GM18873 (cell line): ENCODE measurements around the gene MRPL19.
A peak's percentile ranks its signal among the peaks of the same experiment; 100 is the strongest.

Source experiments
- ATAC-seq: cut with Tn5 transposase; IDR thresholded peaks from one replicate; pipeline ENCODE4 v1.9.1; 2021; ENCODE audit warnings: mild to moderate bottlenecking, moderate library complexity, moderate number of reproducible peaks; ENCODE audit not compliant: unreplicated experiment, low FRiP score

The MRPL19 gene

DNA sequence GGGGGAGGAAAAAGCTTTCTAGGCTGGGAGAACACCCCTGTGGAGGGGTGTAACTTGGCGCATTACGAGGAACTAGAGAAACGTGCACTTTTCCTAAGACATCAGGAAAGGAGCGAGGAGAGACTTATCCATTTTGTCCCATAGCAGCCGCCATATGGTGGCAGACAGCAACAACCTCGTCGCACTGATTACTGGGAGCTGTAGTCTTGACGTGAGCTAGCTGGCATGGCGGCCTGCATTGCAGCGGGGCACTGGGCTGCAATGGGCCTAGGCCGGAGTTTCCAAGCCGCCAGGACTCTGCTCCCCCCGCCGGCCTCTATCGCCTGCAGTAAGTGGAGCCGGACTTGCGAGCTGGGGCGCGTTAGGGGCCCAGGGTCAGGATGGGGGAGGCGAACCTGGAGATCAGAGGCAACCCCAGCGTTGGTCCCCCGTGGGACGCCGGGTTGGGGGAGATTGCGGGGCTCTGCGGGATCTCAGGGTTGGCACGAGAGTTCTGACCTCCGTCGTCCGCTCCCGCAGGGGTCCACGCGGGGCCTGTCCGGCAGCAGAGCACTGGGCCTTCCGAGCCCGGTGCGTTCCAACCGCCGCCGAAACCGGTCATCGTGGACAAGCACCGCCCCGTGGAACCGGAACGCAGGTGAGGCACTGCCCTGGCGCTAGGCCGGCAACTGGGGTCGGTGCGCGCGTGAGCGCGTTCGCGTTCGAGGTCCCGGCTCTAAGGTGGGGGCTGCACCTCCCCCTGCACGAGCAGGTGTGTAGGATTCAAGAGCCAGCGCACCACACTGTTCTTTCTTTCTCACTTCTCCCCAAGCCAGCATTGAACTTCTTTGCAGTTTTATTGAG lies at the start of gene MRPL19:
MRPL19 (plus strand) TSS at position 201 of the 843 bp plus-strand sequence; CDS start at position 226, 25 bp downstream.
- ATAC-seq: peak; percentile 98

GRCh38 chr2:75596784-75597183 lies 49.8 kb upstream of the MRPL19 start:
- ATAC-seq: no peak

- no peak for ATAC-seq
Observed at GRCh38 chr2:75597949-75598348, 48.6 kb upstream of the MRPL19 start.

GRCh38 chr2:75598589-75599155 lies 47.9 kb upstream of the MRPL19 start:
- ATAC-seq: no peak

DNA sequence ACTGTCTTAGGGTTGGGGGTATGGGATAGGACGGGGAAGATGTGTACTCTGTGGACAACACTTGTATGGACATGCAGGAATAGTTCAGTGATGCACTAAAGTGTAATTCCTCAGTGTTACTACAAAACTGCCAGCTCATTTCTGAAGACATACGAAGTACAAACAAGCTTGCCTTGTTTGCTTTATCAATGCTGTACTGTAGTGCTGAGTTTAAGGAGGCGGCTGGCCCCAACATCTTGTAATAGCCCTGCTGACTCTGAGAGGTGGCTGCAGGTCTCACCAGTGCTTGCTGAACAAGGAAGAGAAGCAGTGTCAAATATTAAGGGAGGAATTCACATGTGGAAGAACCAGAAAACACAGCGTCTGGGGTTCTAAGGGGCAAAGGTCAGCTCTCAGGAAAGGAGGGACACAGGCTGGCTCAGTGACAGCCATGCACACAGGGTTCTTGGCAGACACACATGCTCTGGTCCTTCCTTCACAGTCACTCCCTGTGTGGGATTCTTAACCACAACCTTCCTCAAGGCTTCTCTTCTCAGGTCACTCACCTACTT lies 46.0 kb upstream of the MRPL19 start:
- ATAC-seq: no peak

- ATAC-seq: no peak
Observed at GRCh38 chr2:75602724-75603342, 43.8 kb upstream of the MRPL19 start.

GRCh38 chr2:75603477-75603876 lies 43.1 kb upstream of the MRPL19 start:
- no peak for ATAC-seq

DNA sequence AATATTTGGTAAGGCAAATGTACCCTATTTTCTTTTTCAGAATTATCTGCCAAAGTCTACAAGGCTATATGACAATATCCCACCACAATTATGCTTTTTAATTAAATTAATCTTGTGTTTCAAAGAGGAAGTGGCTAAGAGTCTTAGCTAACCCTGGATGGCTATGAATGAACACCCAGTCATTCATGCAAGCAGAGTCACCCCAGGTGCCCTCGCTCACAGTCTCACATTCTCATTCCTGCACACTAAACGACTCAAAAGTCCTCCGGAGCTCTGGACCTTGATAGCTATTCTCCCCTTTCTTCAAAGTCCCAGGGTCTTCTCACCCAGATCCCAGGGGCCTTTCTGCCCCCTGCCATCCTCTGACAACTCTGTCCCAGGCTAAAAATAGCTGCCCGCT lies 42.1 kb upstream of the MRPL19 start:
- ATAC-seq: no peak

DNA sequence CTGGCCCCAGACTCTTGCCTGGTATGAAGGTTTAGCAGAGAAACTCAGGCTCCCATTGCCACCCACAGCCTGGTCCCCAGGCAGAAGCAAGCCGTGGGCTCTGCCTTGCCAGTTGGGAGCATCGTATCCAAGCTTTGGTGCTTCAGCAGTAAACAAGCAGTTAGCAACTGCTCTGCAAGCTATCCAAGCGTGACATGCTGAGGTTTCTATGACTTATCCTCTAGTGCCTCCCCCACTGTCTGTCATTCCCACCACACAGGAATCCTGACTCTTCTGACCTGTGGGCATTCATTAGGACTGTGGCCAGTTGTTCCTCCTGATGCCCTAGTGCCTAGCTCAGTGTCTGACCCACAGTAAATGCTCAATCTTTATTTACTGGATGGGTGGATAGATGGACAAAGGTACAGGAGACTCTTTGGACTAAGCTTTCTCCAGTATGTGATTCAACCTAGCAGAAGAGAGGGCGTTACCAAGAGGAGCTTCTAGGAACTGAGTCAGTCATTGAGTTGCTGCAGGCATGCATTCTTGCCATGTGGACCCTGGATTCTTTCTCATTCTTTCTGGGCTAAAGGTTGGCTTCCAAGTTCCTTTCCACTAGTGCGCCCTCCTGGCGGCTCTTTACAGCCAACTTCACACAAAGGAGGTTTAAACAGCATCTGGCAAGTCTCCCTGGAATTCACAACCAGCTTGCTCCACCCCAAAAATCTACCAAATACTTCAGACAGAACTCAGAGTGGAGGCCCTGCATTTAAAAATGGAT lies 40.6 kb upstream of the MRPL19 start:
- ATAC-seq: no peak

DNA sequence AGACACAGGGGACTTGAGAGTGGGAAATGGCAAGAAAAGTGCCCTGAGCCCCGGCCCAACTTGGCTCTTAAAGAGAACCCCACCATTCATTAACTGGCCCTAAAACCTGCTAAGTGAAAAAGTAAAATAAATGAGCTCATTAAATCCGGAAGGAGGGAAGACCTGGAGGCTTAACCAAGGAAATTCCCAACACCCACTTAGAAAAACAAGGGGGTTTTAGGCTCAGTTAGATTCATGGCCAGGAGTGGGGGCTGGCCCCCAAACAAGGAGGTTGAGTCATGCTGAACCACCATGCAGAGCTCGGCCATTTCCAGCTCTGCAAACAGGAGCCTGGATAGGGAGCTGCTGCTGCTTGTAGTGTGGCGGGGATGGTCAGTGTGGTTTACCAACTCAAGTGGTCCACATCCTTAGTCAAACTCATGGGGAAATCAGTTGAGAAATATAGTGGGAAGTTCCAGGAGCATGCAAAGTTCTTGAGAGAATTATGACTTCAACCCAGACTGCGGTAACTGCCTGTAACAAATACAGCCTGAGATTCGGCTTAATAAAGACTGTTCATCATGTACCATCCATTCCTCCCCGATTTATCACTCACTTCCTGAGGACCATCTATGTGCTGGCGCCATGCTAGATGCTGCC lies 39.7 kb upstream of the MRPL19 start:
- no peak for ATAC-seq

DNA sequence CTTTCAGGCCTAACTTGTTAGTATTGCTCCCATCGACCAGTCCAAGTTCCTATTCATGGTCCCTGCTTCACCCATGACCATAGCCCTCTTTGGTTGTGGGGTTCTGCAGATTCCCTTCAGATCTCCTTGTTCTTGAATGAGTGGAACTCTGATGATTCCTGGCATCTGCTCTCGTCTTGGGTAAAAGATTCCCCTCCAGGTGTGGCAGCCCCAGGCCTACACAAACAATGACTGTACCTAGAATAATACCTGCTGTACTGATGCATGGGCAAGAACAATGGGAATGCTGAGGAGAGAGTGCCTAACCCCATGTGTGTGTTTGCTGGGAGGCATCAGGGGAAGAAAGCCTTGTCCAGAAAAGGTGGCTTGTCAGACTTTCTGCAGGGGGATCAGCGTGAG lies 39.2 kb upstream of the MRPL19 start:
- no peak for ATAC-seq

DNA sequence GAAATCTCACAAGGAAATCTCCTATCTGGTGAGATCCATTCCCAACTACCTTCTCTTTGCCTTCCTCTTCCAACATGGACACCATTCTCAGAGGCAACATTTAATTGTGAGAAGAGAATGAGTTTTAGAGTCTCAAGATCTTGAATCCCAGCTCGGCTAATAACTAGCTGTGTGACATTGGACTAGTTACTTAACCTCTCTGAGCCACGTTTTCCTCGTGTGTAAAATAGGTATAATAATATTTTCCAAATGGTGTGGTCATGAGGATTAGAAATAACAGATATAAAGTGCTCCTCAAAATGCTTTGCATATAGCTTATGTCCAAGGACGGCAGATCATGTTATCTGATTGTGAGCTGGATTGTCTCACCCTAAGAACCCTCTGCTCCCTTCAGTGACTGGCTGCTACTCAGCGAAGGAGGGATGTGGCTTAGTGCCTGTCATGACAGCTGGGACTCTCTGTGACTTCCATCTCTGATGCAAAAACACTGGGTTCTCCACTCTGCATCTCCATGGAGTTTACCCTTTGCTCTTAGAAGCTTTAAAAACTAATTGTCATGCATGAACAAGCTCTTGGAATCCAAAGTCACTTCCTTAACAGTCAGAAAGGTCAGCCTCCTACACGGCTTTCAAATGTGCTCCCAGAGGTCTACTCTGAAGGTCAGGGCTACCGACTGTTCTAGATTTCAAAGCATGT lies 38.4 kb upstream of the MRPL19 start:
- no peak for ATAC-seq

- ATAC-seq: peak; percentile 48
Observed at GRCh38 chr2:75608684-75609333, 37.8 kb upstream of the MRPL19 start.

GRCh38 chr2:75609334-75609689 lies 37.3 kb upstream of the MRPL19 start:
- ATAC-seq: no peak

GRCh38 chr2:75609937-75610508 lies 36.6 kb upstream of the MRPL19 start:
- no peak for ATAC-seq

GRCh38 chr2:75610671-75611070 lies 35.9 kb upstream of the MRPL19 start:
- no peak for ATAC-seq

DNA sequence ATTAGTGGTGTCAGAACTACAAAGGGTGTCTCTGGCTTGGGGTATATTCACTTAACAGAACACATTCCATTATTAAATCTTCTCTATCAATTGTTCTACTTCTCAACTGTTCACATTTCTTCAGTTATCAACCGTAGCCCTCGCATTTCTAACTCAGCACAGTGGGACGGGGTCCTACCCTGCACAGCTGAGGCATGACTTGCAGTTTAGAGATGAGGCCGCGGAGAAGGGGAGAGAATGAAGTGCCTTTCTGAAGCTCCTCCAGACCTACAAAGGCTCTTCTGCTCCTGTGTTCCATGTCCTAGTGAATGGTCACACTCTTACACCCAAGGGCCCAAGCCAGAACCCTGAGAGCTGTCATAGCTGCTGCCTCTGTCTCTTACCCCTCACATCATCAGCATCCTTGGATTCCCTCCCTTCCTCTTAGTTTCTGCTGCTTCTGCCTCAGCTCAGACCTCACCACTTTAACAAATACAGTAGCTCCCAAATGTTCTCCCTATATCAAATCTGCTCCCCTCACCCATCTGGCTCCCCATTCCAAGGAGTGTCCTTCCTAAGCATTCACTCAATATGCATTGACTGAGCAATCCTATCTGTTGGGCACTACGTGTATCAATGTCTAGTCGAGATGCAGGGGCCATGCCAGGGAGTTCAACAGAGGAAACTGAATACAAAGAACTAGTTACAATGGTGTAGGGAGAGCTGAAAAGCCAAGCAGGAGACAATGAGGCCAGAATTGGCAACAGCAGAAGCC lies 34.3 kb upstream of the MRPL19 start:
- ATAC-seq: no peak

GRCh38 chr2:75612862-75613243 lies 33.7 kb upstream of the MRPL19 start:
- ATAC-seq: no peak
